HEK293T (cell line): ENCODE measurements around the gene TAL2.

Source experiments
- ARNT ChIP-seq: fragments of 450-650 bp; IDR thresholded peaks from 2 replicates; pipeline ENCODE4 v1.6.1; 2017; ENCODE audit warnings: mild to moderate bottlenecking
- BHLHE40 ChIP-seq: fragments of 450-650 bp; IDR thresholded peaks from 2 replicates; pipeline ENCODE4 v1.6.1; 2016; ENCODE audit warnings: mild to moderate bottlenecking, moderate library complexity, borderline replicate concordance
- ELF4 ChIP-seq: fragments of 450-650 bp; IDR thresholded peaks from 2 replicates; pipeline ENCODE4 v1.6.1; 2017; ENCODE audit warnings: antibody characterized with exemption
- FOXK2 ChIP-seq: fragments of 450-650 bp; IDR thresholded peaks from 2 replicates; pipeline ENCODE4 v1.6.1; 2016; ENCODE audit warnings: mild to moderate bottlenecking
- HDGF ChIP-seq: fragments of 450-650 bp; IDR thresholded peaks from 2 replicates; pipeline ENCODE4 v1.6.1; 2017; ENCODE audit warnings: antibody characterized with exemption, borderline replicate concordance
- L3MBTL2 ChIP-seq: fragments of 450-650 bp; conservative IDR thresholded peaks from 2 replicates; pipeline ENCODE4 v1.6.1; 2016; ENCODE audit warnings: mild to moderate bottlenecking
- LEF1 ChIP-seq: fragments of 450-650 bp; IDR thresholded peaks from 2 replicates; pipeline ENCODE4 v1.6.1; 2017; ENCODE audit warnings: mild to moderate bottlenecking, borderline replicate concordance
- NFRKB ChIP-seq: fragments of 450-650 bp; IDR thresholded peaks from 2 replicates; pipeline ENCODE4 v1.6.1; 2016; ENCODE audit warnings: mild to moderate bottlenecking, moderate library complexity
- SP1 ChIP-seq: fragments of 450-650 bp; IDR thresholded peaks from 2 replicates; pipeline ENCODE4 v1.6.1; 2017
- SUZ12 ChIP-seq: fragments of 450-650 bp; IDR thresholded peaks from 2 replicates; pipeline ENCODE4 v1.6.1; 2016; ENCODE audit warnings: mild to moderate bottlenecking
- TARDBP ChIP-seq: fragments of 450-650 bp; IDR thresholded peaks from 2 replicates; pipeline ENCODE4 v1.6.1; 2016

DNA sequence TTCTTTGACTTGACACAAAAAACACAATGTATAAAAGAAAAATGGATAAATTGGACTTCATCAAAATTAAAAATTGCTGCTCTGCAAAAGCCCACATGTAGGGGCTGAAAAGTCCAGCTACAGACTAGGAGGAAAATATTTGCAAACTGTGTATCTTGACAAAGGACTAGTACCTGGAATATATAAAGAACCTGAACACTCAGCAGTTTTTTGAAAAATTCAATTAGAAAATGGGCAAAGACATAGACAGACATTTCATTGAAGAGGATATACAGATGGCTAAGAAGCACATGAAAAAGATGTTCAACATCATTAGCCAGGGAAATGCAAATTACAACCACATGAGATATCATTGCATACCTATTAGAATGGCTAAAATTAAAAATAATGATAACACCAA is 18.5 kb upstream of the TAL2 start:
- TF ChIP-seq BHLHE40 (no peak), TARDBP (no peak), HDGF (no peak), SUZ12 (no peak), LEF1 (no peak), SP1 (no peak), L3MBTL2 (no peak), NFRKB (no peak), FOXK2 (no peak), ARNT (no peak), ELF4 (no peak)
